H1 (cell line): ENCODE results near the gene PLD3. TPM values are rescaled to one million over a fixed set of nuclear protein-coding genes. Genes with fewer than 3 reads are reported as not detected.

ENCODE experiments used
- CTCF ChIA-PET: fragments of 300-600 bp; sonication (Branson Sonifier 250); formaldehyde crosslinking; loops from one replicate; lab custom pipeline; 2021; ENCODE audit not compliant: partially characterized antibody; lab: Charles Lee
- POLR2A ChIA-PET: fragments of 300-600 bp; sonication (Branson Sonifier 250); formaldehyde crosslinking; loops from one replicate; lab custom pipeline; 2021; ENCODE audit warnings: inconsistent platforms; ENCODE audit not compliant: partially characterized antibody; lab: Charles Lee
- DNase-seq, 2 experiments: peaks; one replicate each; pipeline versions ENCODE4 v3.0.0 to v3.0.0-alpha.2; 2010 to 2022; ENCODE audit warnings: low spot score in 2 of 2, low read depth in 1 of 2, mixed read lengths in 1 of 2
- FAIRE-seq: peaks from 2 replicates; lab custom pipeline; 2011; peaks lifted over from hg19 to GRCh38; lab: Jason Lieb, UNC
- H2AFZ ChIP-seq: 2 replicates; pipeline ENCODE4 v1.8.1; 2012; ENCODE audit warnings: low read length, inconsistent platforms
- H2AK5ac ChIP-seq: 2 replicates; pipeline ENCODE4 v1.6.1; 2013; ENCODE audit warnings: low read depth, low read length
- H2BK120ac ChIP-seq: replicated peaks from 2 replicates; pipeline ENCODE3; 2013; ENCODE audit warnings: low read depth, low read length, inconsistent platforms
- H2BK12ac ChIP-seq: 2 replicates; pipeline ENCODE4 v1.6.1; 2013; ENCODE audit warnings: low read depth, low read length
- H2BK15ac ChIP-seq: 2 replicates; pipeline ENCODE4 v1.6.1; 2013; ENCODE audit warnings: low read length
- H2BK20ac ChIP-seq: 2 replicates; pipeline ENCODE4 v1.6.1; 2013; ENCODE audit warnings: low read length
- H2BK5ac ChIP-seq: 2 replicates; pipeline ENCODE4 v1.6.1; 2013; ENCODE audit warnings: low read depth, low read length
- H3K14ac ChIP-seq: 2 replicates; pipeline ENCODE4 v1.6.1; 2013; ENCODE audit warnings: inconsistent platforms; ENCODE audit not compliant: insufficient read length
- H3K18ac ChIP-seq: 2 replicates; pipeline ENCODE4 v1.6.1; 2013; ENCODE audit warnings: low read length; ENCODE audit errors: extremely low read depth
- H3K23ac ChIP-seq: 2 replicates; pipeline ENCODE4 v1.6.1; 2013; ENCODE audit warnings: inconsistent platforms; ENCODE audit not compliant: insufficient read length
- H3K23me2 ChIP-seq: 2 replicates; pipeline ENCODE4 v1.6.1; 2013; ENCODE audit warnings: low read depth, low read length
- H3K27ac ChIP-seq: 2 replicates; pipeline ENCODE4 v1.6.1; 2011; ENCODE audit warnings: low read depth, low read length, inconsistent platforms
- H3K27me3 ChIP-seq, 4 experiments: replicated peaks in 1 of 4; 1 replicate in 1 of 4; 2 replicates in 3 of 4; pipeline versions ENCODE4 v1.6.1 to v1.8.1; 2011 to 2013; ENCODE audit warnings: low read length in 3 of 4, mild to moderate bottlenecking in 3 of 4, inconsistent platforms in 2 of 4, mixed read lengths in 2 of 4, moderate library complexity in 1 of 4; ENCODE audit not compliant: control insufficient read depth in 3 of 4, insufficient read depth in 3 of 4; ENCODE audit errors: extremely low read depth in 1 of 4
- H3K36me3 ChIP-seq, 4 experiments: 2 replicates each; pipeline versions ENCODE4 v1.6.1 to v1.8.1; 2011 to 2013; ENCODE audit warnings: mild to moderate bottlenecking in 4 of 4, low read length in 3 of 4, moderate library complexity in 2 of 4, control low read depth in 1 of 4, inconsistent platforms in 1 of 4; ENCODE audit not compliant: insufficient read depth in 4 of 4, control insufficient read depth in 2 of 4
- H3K4ac ChIP-seq: replicated peaks from 2 replicates; pipeline ENCODE3; 2013; ENCODE audit warnings: low read length, low read depth, mixed read lengths, inconsistent platforms; ENCODE audit not compliant: insufficient read length
- H3K4me1 ChIP-seq, 4 experiments: replicated peaks in 1 of 4; 1 replicate in 1 of 4; 2 replicates in 3 of 4; pipeline versions ENCODE4 v1.6.1 to v1.8.1; 2011 to 2013; ENCODE audit warnings: low read length in 3 of 4, inconsistent platforms in 2 of 4, mixed read lengths in 1 of 4; ENCODE audit not compliant: insufficient read depth in 4 of 4, control insufficient read depth in 3 of 4
- H3K4me2 ChIP-seq, 2 experiments: 2 replicates each; pipeline versions ENCODE4 v1.6.1 to v1.8.1; 2011 to 2013; ENCODE audit warnings: low read depth in 2 of 2, low read length in 2 of 2, control low read depth in 1 of 2, inconsistent platforms in 1 of 2, mild to moderate bottlenecking in 1 of 2; ENCODE audit not compliant: insufficient read depth in 1 of 2
- H3K4me3 ChIP-seq, 4 experiments: fragments of 200-600, 300-600 bp in 1 of 4; sonication (generic), shearing (Covaris generic), sonication (Bioruptor Twin) in 1 of 4; 2 replicates each; pipeline versions ENCODE4 v1.5.1 to v1.8.1; 2011 to 2016; ENCODE audit warnings: low read length in 4 of 4, low read depth in 3 of 4, control low read depth in 2 of 4, inconsistent platforms in 2 of 4, mild to moderate bottlenecking in 2 of 4, mixed read lengths in 1 of 4, moderate library complexity in 1 of 4; ENCODE audit not compliant: insufficient read depth in 2 of 4; ENCODE audit errors: extremely low read depth in 1 of 4
- H3K56ac ChIP-seq: replicated peaks from 2 replicates; pipeline ENCODE3; 2013; ENCODE audit warnings: low read depth, mild to moderate bottlenecking, mixed read lengths, low read length, inconsistent platforms; ENCODE audit not compliant: insufficient read length
- H3K79me1 ChIP-seq: 2 replicates; pipeline ENCODE4 v1.6.1; 2013; ENCODE audit warnings: low read depth, low read length, control low read depth
- H3K79me2 ChIP-seq, 2 experiments: 2 replicates each; pipeline versions ENCODE4 v1.6.1 to v1.8.1; 2012 to 2013; ENCODE audit warnings: low read length in 2 of 2, mild to moderate bottlenecking in 2 of 2, inconsistent platforms in 1 of 2; ENCODE audit not compliant: insufficient read depth in 2 of 2, control insufficient read depth in 1 of 2
- H3K9ac ChIP-seq, 4 experiments: replicated peaks in 1 of 4; 1 replicate in 1 of 4; 2 replicates in 3 of 4; pipeline versions ENCODE4 v1.6.1 to v1.8.1; 2011 to 2013; ENCODE audit warnings: low read depth in 3 of 4, low read length in 3 of 4, control low read depth in 2 of 4, mild to moderate bottlenecking in 2 of 4, moderate library complexity in 2 of 4, inconsistent platforms in 1 of 4; ENCODE audit errors: extremely low read depth in 1 of 4
- H3K9me3 ChIP-seq, 2 experiments: 2 replicates each; pipeline versions ENCODE4 v1.6.1 to v1.8.1; 2012 to 2013; ENCODE audit warnings: mild to moderate bottlenecking in 2 of 2, moderate library complexity in 2 of 2, control low read depth in 1 of 2, inconsistent platforms in 1 of 2, low read depth in 1 of 2, low read length in 1 of 2, mixed read lengths in 1 of 2; ENCODE audit not compliant: insufficient read depth in 2 of 2
- H4K20me1 ChIP-seq, 2 experiments: replicated peaks in 1 of 2; 2 replicates each; pipeline versions ENCODE3 to v1.8.1; 2011 to 2013; ENCODE audit warnings: inconsistent platforms in 2 of 2, low read length in 2 of 2, mild to moderate bottlenecking in 1 of 2; ENCODE audit not compliant: insufficient read depth in 2 of 2, control insufficient read depth in 1 of 2
- H4K5ac ChIP-seq: 2 replicates; pipeline ENCODE4 v1.6.1; 2013; ENCODE audit warnings: low read length, low read depth, mixed read lengths, inconsistent platforms; ENCODE audit not compliant: insufficient read length
- H4K8ac ChIP-seq: 2 replicates; pipeline ENCODE4 v1.8.0; 2013; ENCODE audit warnings: mild to moderate bottlenecking, moderate library complexity, low read length, inconsistent platforms; ENCODE audit not compliant: insufficient read depth; ENCODE audit errors: extremely low read depth
- H4K91ac ChIP-seq: replicated peaks from 2 replicates; pipeline ENCODE3; 2013; ENCODE audit warnings: low read length, mixed read lengths, inconsistent platforms; ENCODE audit not compliant: insufficient read length
- BACH1 ChIP-seq: IDR thresholded peaks from 2 replicates; pipeline ENCODE4 v1.6.1; 2012; ENCODE audit warnings: low read length, improper control_type of control experiment
- CBX8 ChIP-seq: fragments of 300-800, 300-1000 bp; sonication (generic); IDR thresholded peaks from 2 replicates; pipeline ENCODE4 v1.7.1; 2016; ENCODE audit warnings: low read depth, low read length, borderline replicate concordance
- CEBPB ChIP-seq: IDR thresholded peaks from 2 replicates; pipeline ENCODE4 v1.6.1; 2012; ENCODE audit warnings: low read depth, low read length
- CHD2 ChIP-seq: IDR thresholded peaks from 2 replicates; pipeline ENCODE4 v1.6.1; 2012; ENCODE audit warnings: low read length, improper control_type of control experiment
- NRF1 ChIP-seq: IDR thresholded peaks from 2 replicates; pipeline ENCODE4 v1.6.1; 2011; ENCODE audit warnings: mild to moderate bottlenecking, low read depth, low read length, improper control_type of control experiment
- POLR2AphosphoS5 ChIP-seq: IDR thresholded peaks from 2 replicates; pipeline ENCODE4 v1.6.1; 2011; ENCODE audit warnings: low read depth, low read length
- SAP30 ChIP-seq: fragments of 300-600 bp; sonication (generic); IDR thresholded peaks from 2 replicates; pipeline ENCODE4 v1.7.1; 2012; ENCODE audit warnings: low read length, moderate library complexity, mild to moderate bottlenecking, inconsistent platforms; ENCODE audit not compliant: insufficient read depth, insufficient replicate concordance
- SP1 ChIP-seq: IDR thresholded peaks from 2 replicates; pipeline ENCODE4 v1.6.1; 2011; ENCODE audit warnings: low read depth, low read length
- SP2 ChIP-seq: IDR thresholded peaks from 2 replicates; pipeline ENCODE4 v1.6.1; 2012; ENCODE audit warnings: mild to moderate bottlenecking, low read length, inconsistent platforms
- TAF1 ChIP-seq: IDR thresholded peaks from 2 replicates; pipeline ENCODE4 v1.6.1; 2011; ENCODE audit warnings: mild to moderate bottlenecking, low read depth, low read length
- YY1 ChIP-seq: IDR thresholded peaks from 2 replicates; pipeline ENCODE4 v1.6.1; 2011; ENCODE audit warnings: low read depth, mild to moderate bottlenecking, low read length
- WGBS, 2 experiments: shearing (Covaris generic) in 1 of 2; methylation state at CpG; one replicate each; pipeline versions ENCODE4 v1.1.6 to v1.1.7; 2013 to 2015; ENCODE audit warnings: low lambda C conversion rate in 2 of 2, mixed read lengths in 2 of 2, inconsistent platforms in 1 of 2, low coverage in 1 of 2, missing lambda C conversion rate in 1 of 2; ENCODE audit not compliant: insufficient replicate concordance in 2 of 2, insufficient coverage in 1 of 2, insufficient read length in 1 of 2; ENCODE audit errors: extremely low coverage in 1 of 2, missing lambda C conversion rate in 1 of 2; 5-methylcytosine and 5-hydroxymethylcytosine counted together
- polyA plus RNA-seq, 7 experiments: library from polyadenylated mRNA; depleted of rRNA in 3 of 7; stranded (reverse) in 5 of 7; unstranded in 2 of 7; fragments of >200 nt in 5 of 7; fragments of 200-250 nt in 2 of 7; gene quantifications; 1 replicate in 5 of 7; 2 replicates in 1 of 7; 4 replicates in 1 of 7; pipeline versions ENCODE4 v1.2.1 to v1.2.3, GENCODE V29; 2011 to 2013; ENCODE audit warnings: missing spikeins in 2 of 7, mixed read lengths in 2 of 7
- total RNA-seq: library from RNA; stranded (reverse); fragmentation: NEBNext Ultra II Directional; extraction: Animal tissue kit (Norgen Biotek cat#: 25700); gene quantifications from 2 replicates; pipeline ENCODE4 v1.2.1, GENCODE V29; 2021
- TF ChIP-seq, protein P1 (sequence below): IDR thresholded peaks from 2 replicates; pipeline ENCODE4 v1.6.1; 2012; ENCODE audit warnings: inconsistent platforms

Gene PLD3
- total and polyA plus RNA-seq, 2 of the 8 experiments (the other 6 are each of a cell fraction or from before 2014, with no cell fraction given), result 180 to 543 TPM

DNA sequence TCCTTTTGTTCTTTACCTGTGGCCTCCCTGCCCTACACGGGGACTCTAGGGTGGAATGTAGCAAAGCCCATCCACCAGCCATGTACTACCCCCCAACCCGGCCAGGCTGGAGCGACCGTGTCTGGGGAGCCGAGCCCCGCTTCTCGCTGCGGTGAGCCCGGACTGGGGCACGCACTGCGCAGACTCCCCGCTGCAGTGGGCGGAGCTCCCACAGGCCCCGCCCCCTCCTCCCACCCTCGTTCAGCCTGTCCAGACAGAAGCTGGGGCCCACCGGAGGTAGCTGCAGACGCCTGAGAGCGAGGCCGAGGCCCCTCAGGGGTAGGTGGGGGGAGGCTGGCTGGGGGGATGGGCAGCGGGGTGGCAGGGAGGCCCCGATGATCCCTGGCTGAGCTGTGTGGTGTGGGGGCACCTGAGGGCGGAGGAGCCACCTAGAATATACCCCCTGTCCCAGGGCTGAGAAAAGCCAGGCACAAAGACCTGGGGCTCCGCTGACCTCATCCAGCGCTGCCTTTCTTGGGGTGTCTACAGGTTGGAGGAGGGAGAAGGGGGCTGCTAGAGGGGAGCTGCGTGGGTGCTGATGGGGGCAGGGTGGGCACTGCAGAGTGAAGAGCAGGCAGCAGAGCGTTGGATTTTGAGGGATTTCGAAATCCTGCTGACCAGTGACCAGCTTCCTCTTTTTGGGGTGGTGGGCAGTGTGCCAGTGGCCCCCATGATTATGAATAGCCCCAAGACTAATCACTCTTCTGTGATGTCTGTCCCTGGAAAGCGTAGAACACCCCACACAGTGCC lies 17.3 kb downstream of the PLD3 start:
- H4K8ac ChIP-seq, result peak overlapping the region; percentile 80; the same call in 1 of the 2 replicates
- peaks cover 2% of the 10 kb centered on the region for H3K23me2 ChIP-seq
- peak overlapping the region; percentile 58 to 76 (median 60) for H3K4me3 ChIP-seq
- H3K4me1 ChIP-seq, result peaks cover 0 to 16% (median 10%) of the 10 kb centered on the region in 4 experiments; a peak in 6 of 7 replicates
- no peak overlapping the region for H2AFZ ChIP-seq
- H4K20me1 ChIP-seq, result peaks cover 0 to 4% of the 10 kb centered on the region in 2 experiments
- ChIA-PET CTCF (interaction anchor here (0.6 to 4.0 kb wide), 11 partner anchors 9 to 177 kb away, joined by 3 to 19 read pairs (median 5); no protein-coding TSS in a partner anchor), POLR2A (interaction anchor here (0.8 to 4.0 kb wide), 14 partner anchors 9 to 77 kb away, joined by 3 to 23 read pairs (median 5); partner anchors contain the start of genes C19orf47, HIPK4 and PLD3)
- H3K36me3 ChIP-seq, result peaks cover 0 to 26% (median 9%) of the 10 kb centered on the region in 4 experiments; a peak in 6 of 8 replicates
- H3K23ac ChIP-seq, result no peak overlapping the region
- H4K91ac ChIP-seq, result peak overlapping the region; percentile 17
- H3K27me3 ChIP-seq, result no peaks in the 10 kb centered on the region
- no peak overlapping the region for H3K14ac ChIP-seq
- no peaks in the 10 kb centered on the region for H3K79me2 ChIP-seq
- peak overlapping the region; percentile 18; the same call in 1 of the 2 replicates for H2BK20ac ChIP-seq
- DNase-seq (peak; percentile 70 to 86), FAIRE-seq (no peak)
- no peak overlapping the region for H2BK120ac ChIP-seq
- H2AK5ac ChIP-seq, result peak overlapping the region; percentile 45; the same call in 1 of the 2 replicates
- H2BK12ac ChIP-seq, result no peak overlapping the region
- H3K18ac ChIP-seq, result peak overlapping the region; percentile 60
- no peak overlapping the region for H3K56ac ChIP-seq
- H3K4ac ChIP-seq, result no peak overlapping the region
- peak overlapping the region in 3 of 4 experiments; percentile 34 to 48 (median 38); a peak in 6 of 7 replicates for H3K9ac ChIP-seq
- H3K27ac ChIP-seq, result 0 out of 2 replicates have a peak overlapping the region, but pooled peaks have one; percentile 5
- no peaks in the 10 kb centered on the region for H3K9me3 ChIP-seq
- H2BK15ac ChIP-seq, result no peak overlapping the region; the same call in 1 of the 2 replicates
- peak overlapping the region; percentile 71; the same call in 1 of the 2 replicates for H2BK5ac ChIP-seq
- 7% methylated on average over 24 of the region's 28 CpGs; no CpG with 5 or more reads in 1 of the 2 experiments for WGBS, 2 experiments
- no peaks in the 10 kb centered on the region for H3K79me1 ChIP-seq
- H4K5ac ChIP-seq, result peak overlapping the region; percentile 88
- peak overlapping the region; percentile 76 to 89 for H3K4me2 ChIP-seq
- TF ChIP-seq TAF1, result peak; percentile 53; the same call in 1 of the 2 replicates
- peak; percentile 51; the same call in 1 of the 2 replicates for TF ChIP-seq SP1
- peak; percentile 60 for TF ChIP-seq NRF1
- TF ChIP-seq CHD2, result no peak
- no peak for TF ChIP-seq YY1
- no peak for TF ChIP-seq BACH1
- TF ChIP-seq SAP30, result no peak
- TF ChIP-seq CEBPB, result peak; percentile 18; the same call in 1 of the 2 replicates
- TF ChIP-seq POLR2AphosphoS5, result 0 out of 2 replicates have a peak, but pooled peaks have one; percentile 17
- no peak for TF ChIP-seq SP2
- no peak for TF ChIP-seq CBX8
- TF ChIP-seq, protein P1, sequence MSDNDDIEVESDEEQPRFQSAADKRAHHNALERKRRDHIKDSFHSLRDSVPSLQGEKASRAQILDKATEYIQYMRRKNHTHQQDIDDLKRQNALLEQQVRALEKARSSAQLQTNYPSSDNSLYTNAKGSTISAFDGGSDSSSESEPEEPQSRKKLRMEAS, result no peak
